Measurements from ENCODE around the gene MYH9. TPM values are rescaled to one million over a fixed set of nuclear protein-coding genes. Genes with fewer than 3 reads are reported as not detected.

Gene MYH9
- total RNA-seq, 2 experiments from 2014 or later: 624 to 679 TPM

DNA sequence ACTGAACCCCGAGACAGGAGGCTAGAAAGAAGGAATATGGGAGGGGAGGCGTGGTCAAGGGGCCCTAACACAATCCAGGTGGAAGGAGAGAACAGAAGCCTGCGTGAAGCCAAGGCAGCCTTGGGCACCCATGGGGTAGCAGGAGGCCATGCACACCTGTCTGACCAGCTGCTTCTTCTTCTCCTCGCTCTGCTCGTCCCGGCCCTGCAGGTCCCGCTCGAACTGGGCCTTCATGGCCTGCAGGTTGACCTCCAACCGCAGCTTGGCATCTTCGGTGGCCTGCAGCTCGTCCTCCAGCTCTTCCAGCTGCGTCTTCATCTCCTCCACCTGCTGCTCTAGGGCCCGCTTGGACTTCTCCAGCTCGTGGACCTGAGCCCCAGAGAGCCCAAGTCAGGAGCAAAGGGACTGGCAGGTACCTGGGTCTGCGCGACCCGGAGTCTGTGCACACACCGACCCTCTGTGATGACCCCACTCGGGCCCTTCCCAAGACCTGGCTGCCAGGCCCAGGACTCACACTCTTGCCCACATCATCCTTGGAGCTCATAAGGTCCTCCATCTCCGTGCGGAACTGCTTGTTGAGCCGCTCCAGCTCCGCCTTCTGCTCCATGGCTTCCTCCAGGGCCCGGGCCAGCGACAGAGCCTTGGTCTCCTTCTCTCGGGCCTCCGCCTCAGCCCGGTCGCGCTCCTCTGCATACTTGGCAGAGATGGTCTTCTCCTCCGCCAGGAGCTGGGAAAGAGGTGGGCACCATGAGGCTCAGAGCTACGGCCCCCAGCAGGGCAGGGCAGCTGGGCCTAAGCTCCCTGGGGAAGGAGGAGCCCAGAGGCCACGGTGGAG, 99.0 kb downstream of the MYH9 start:
- POLR2A ChIA-PET: interaction anchor here (0.9 to 1.8 kb wide), 4 partner anchors 8 to 220 kb away, joined by 3 to 4 read pairs (median 3); no protein-coding TSS in a partner anchor
- no peak for ATAC-seq
- TF ChIP-seq, protein P1, sequence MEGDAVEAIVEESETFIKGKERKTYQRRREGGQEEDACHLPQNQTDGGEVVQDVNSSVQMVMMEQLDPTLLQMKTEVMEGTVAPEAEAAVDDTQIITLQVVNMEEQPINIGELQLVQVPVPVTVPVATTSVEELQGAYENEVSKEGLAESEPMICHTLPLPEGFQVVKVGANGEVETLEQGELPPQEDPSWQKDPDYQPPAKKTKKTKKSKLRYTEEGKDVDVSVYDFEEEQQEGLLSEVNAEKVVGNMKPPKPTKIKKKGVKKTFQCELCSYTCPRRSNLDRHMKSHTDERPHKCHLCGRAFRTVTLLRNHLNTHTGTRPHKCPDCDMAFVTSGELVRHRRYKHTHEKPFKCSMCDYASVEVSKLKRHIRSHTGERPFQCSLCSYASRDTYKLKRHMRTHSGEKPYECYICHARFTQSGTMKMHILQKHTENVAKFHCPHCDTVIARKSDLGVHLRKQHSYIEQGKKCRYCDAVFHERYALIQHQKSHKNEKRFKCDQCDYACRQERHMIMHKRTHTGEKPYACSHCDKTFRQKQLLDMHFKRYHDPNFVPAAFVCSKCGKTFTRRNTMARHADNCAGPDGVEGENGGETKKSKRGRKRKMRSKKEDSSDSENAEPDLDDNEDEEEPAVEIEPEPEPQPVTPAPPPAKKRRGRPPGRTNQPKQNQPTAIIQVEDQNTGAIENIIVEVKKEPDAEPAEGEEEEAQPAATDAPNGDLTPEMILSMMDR (IDR thresholded peaks at IDR 0.05): no peak
- H3K4me3 Mint-ChIP-seq: no peak overlapping the region
- intact Hi-C loops (cut with micrococcal nuclease): no loop called here
- H3K36me3 Mint-ChIP-seq (ENCODE audit: low read depth): peaks cover 76% of the 10 kb centered on the region
- H3K9me3 Mint-ChIP-seq: no peaks in the 10 kb centered on the region
- peaks cover 29% of the 10 kb centered on the region for H3K4me1 Mint-ChIP-seq (ENCODE audit: low read depth)
- CTCF ChIA-PET: interaction anchor here (1.1 to 2.5 kb wide), 7 partner anchors 11 to 198 kb away, joined by 3 to 15 read pairs (median 6); no protein-coding TSS in a partner anchor
- H3K27me3 Mint-ChIP-seq: no peaks in the 10 kb centered on the region
- H3K27ac Mint-ChIP-seq: peak overlapping the region; percentile 20
- DNase-seq: no peak

DNA sequence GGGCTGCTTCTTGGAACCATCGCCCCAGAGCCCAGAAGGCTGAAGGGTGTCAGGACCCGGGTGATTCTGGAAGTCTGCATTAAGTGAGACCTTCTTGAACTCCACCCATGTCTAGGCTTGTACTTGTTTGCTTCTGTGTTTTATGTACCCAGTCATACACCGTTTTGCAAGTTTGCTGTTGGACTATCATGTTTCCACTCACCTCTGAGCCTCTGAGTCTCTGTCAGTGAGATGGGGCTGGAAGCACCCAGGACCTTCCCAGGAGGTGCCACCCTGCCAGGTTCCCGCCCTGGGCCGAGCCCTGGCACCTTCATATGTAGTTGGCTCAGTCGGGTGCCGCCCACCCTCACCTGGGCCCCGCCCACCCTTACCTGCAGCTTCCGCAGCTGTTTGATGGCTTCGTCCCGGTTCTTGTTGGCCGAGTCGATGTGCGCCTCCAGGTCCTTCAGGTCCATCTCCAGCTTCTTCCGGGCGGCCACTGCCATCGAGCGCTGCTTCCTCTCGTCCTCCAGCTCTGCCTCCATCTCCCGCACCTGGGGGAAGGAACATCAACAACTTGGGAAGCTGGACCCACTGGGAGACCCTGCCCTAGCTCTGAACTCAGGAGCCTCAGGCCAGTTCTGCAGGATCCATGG, 99.8 kb downstream of the MYH9 start:
- intact Hi-C loops (cut with micrococcal nuclease): no loop called here
- TF ChIP-seq, protein P1 (IDR thresholded peaks at IDR 0.05): no peak
- ChIA-PET POLR2A (interaction anchor here (1.3 kb wide), 1 partner anchor 221 kb away, joined by 3 read pairs; no protein-coding TSS in a partner anchor), CTCF (interaction anchor here (1.1 to 3.7 kb wide), 7 partner anchors 10 to 183 kb away, joined by 3 to 44 read pairs (median 11); partner anchors contain the start of gene APOL2)
- Mint-ChIP-seq H3K27me3 (no peaks in the 10 kb centered on the region), H3K4me3 (no peak overlapping the region), H3K36me3 (ENCODE audit: low read depth) (peaks cover 73% of the 10 kb centered on the region), H3K27ac (no peak overlapping the region), H3K4me1 (ENCODE audit: low read depth) (peaks cover 29% of the 10 kb centered on the region), H3K9me3 (no peaks in the 10 kb centered on the region)
- DNase-seq: no peak
- no peak for ATAC-seq

DNA sequence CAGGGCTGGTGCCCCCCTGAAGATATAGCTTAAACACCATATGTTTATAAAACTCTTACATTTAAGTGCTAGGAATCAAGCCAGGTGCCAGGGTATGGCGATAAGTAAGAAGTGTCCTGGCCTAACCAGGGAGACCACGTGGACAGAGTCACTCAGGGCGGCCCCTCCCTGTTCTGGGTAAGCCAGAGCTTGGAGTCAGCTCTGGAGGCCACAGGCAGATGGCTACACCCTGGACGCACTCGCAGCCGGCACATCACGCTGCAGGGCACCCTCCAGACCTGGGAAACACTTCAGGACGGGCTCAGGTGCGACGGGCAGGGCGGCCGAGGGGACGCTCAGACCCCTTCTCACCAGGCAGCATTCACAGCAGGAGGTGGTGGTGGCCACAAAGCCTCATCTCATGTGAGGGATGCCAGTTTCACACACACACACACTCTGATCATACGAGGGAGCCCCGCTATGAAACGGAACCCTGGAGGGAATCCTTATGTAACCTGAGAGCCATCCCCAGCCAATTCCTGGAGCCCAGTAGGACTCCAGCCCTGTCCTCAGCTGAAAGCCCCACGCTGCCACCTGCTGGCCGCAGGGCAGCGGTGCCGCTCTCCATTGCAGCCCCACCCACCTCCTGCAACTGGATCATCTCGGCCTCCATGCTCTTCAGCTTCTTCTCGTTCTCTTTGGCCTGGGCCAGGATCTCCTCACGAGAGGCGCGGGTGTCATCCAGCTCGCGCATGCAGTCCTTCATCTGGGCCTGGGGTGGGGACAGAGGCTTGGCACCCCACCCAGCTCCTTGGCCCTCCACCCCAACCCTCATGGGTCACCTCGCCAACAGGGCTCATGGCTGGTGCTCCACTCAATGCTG, 101.4 kb downstream of the MYH9 start:
- Mint-ChIP-seq H3K27me3 (no peaks in the 10 kb centered on the region), H3K27ac (peak overlapping the region; percentile 44), H3K9me3 (no peaks in the 10 kb centered on the region), H3K4me1 (ENCODE audit: low read depth) (peaks cover 16% of the 10 kb centered on the region), H3K36me3 (ENCODE audit: low read depth) (peaks cover 69% of the 10 kb centered on the region), H3K4me3 (no peak overlapping the region)
- ATAC-seq (peak; percentile 91), DNase-seq (peak; percentile 75)
- TF ChIP-seq, protein P1 (IDR thresholded peaks at IDR 0.05): peak; percentile 72
- intact Hi-C loops (cut with micrococcal nuclease): no loop called here
- ChIA-PET CTCF (interaction anchor here (0.7 to 3.7 kb wide), 33 partner anchors 9 to 239 kb away, joined by 3 to 44 read pairs (median 4); partner anchors contain the start of genes APOL1, APOL2, APOL3 and FOXRED2), POLR2A (interaction anchor here (0.8 to 2.2 kb wide), 12 partner anchors 9 to 203 kb away, joined by 3 to 15 read pairs (median 4); partner anchors contain the start of gene APOL2)

DNA sequence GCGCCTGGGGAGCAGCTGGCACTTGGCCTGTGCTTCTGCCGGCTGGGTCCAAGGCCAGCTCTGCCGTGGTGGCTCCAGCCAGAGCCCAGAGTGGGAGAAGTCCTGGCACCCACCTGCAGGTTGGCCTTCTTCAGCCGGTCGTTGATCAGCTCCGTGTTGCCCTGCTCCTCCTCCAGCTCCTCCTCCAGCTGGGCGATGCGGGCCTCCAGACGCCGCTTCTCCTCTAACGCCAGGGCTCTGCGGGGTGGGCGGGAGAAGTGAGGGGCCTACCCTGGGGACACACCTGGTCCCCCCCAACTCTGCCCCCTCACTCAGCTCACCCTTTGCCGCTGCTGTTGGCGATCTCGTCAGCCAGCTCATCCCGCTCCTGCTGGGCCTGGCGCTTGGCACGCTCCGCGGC, 102.2 kb downstream of the MYH9 start:
- H3K9me3 Mint-ChIP-seq: no peaks in the 10 kb centered on the region
- H3K4me1 Mint-ChIP-seq (ENCODE audit: low read depth): peaks cover 16% of the 10 kb centered on the region
- H3K36me3 Mint-ChIP-seq (ENCODE audit: low read depth): peaks cover 69% of the 10 kb centered on the region
- intact Hi-C loops (cut with micrococcal nuclease): no loop called here
- CTCF ChIA-PET: interaction anchor here (1.0 to 3.7 kb wide), 16 partner anchors 9 to 201 kb away, joined by 3 to 44 read pairs (median 6); partner anchors contain the start of genes APOL2 and TXN2
- POLR2A ChIA-PET: interaction anchor here (0.9 to 2.2 kb wide), 7 partner anchors 8 to 204 kb away, joined by 3 to 15 read pairs (median 4); partner anchors contain the start of gene APOL2
- no peak for ATAC-seq
- TF ChIP-seq, protein P1 (IDR thresholded peaks at IDR 0.05): no peak
- H3K27me3 Mint-ChIP-seq: no peaks in the 10 kb centered on the region
- H3K27ac Mint-ChIP-seq: no peak overlapping the region
- H3K4me3 Mint-ChIP-seq: no peak overlapping the region
- DNase-seq: no peak
